Gastroesophageal sphincter (tissue), 3 donors: ENCODE results near the gene MAP2K1.

ENCODE experiments used
- CTCF ChIP-seq, 4 experiments: fragments of 200-600 bp in 2 of 4; fragments of 450-650 bp in 2 of 4; sonication (generic) in 1 of 4; IDR thresholded peaks; one replicate each; pipeline ENCODE4 v1.5.1; 2017 to 2019; ENCODE audit warnings: antibody characterized with exemption in 4 of 4, mild to moderate bottlenecking in 2 of 4, moderate library complexity in 2 of 4
- POLR2AphosphoS5 ChIP-seq: sonication (generic); formaldehyde crosslinking; IDR thresholded peaks from one replicate; pipeline ENCODE4 v1.6.1; 2017; ENCODE audit warnings: antibody characterized with exemption

- TF ChIP-seq CTCF (IDR thresholded peaks at IDR 0.05): no peak
- TF ChIP-seq POLR2AphosphoS5: no peak
Measured at GRCh38 chr15:66417736-66418135, 31.0 kb downstream of the MAP2K1 start.
